Choroid plexus epithelial cell (primary cell): ENCODE results near the gene LRP1B.
"Not testable (repeated sequence)": the region's sequence is repeated elsewhere in the genome, so short reads cannot be mapped to it uniquely, and the experiment has no call there.

Source experiments
- DNase-seq: peaks from one replicate; pipeline ENCODE4 v3.0.0-alpha.2; 2010; ENCODE audit warnings: low read depth
- H3K4me3 ChIP-seq: 2 replicates; pipeline ENCODE4 v1.5.1; 2011; ENCODE audit warnings: low read depth, mild to moderate bottlenecking, control low read depth, low read length, moderate library complexity
- TF ChIP-seq, protein P1 (sequence below): conservative IDR thresholded peaks from 2 replicates; pipeline ENCODE4 v1.5.1; 2011; ENCODE audit warnings: low read depth, mild to moderate bottlenecking, control low read depth, inconsistent platforms, low read length, moderate library complexity

Gene LRP1B

GRCh38 chr2:140657657-140658056, 1473.2 kb downstream of the LRP1B start:
- H3K4me3 ChIP-seq = no peak overlapping the region
- TF ChIP-seq, protein P1, sequence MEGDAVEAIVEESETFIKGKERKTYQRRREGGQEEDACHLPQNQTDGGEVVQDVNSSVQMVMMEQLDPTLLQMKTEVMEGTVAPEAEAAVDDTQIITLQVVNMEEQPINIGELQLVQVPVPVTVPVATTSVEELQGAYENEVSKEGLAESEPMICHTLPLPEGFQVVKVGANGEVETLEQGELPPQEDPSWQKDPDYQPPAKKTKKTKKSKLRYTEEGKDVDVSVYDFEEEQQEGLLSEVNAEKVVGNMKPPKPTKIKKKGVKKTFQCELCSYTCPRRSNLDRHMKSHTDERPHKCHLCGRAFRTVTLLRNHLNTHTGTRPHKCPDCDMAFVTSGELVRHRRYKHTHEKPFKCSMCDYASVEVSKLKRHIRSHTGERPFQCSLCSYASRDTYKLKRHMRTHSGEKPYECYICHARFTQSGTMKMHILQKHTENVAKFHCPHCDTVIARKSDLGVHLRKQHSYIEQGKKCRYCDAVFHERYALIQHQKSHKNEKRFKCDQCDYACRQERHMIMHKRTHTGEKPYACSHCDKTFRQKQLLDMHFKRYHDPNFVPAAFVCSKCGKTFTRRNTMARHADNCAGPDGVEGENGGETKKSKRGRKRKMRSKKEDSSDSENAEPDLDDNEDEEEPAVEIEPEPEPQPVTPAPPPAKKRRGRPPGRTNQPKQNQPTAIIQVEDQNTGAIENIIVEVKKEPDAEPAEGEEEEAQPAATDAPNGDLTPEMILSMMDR = no peak
- DNase-seq = peak; percentile 81

GRCh38 chr2:140654565-140654964, 1476.3 kb downstream of the LRP1B start:
- no peak for DNase-seq
- no peak overlapping the region for H3K4me3 ChIP-seq
- TF ChIP-seq, protein P1 = no peak

DNA sequence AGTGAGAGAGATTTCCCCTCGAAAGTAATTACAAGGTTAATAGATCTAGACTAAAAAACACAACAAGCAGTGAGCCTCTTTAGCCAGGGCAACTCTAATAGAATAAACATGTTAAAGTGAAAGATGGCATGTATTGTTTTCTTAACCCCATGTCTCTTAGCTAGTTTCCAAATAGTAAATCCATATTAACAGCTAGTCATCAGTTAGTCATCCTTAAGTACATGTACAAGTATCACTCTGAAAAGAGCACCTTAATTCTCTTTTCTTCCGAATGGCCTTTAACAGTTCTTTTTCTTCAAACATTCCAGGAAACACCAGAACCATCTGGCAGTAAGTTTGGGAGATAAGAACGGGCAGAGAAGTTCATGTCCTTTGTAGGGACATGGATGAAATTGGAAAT, 1480.0 kb downstream of the LRP1B start:
- H3K4me3 ChIP-seq = no peak overlapping the region
- TF ChIP-seq, protein P1 = no peak
- DNase-seq = peak; percentile 46

- DNase-seq, H3K4me3 ChIP-seq: not testable (repeated sequence)
Observed at GRCh38 chr2:140650134-140650533, 1480.7 kb downstream of the LRP1B start.

- no peak overlapping the region for H3K4me3 ChIP-seq
- TF ChIP-seq, protein P1 = no peak
- DNase-seq = no peak
Observed at GRCh38 chr2:140648393-140648792, 1482.4 kb downstream of the LRP1B start.

- TF ChIP-seq, protein P1 = no peak
- DNase-seq = peak; percentile 79
- peak overlapping the region; percentile 37 for H3K4me3 ChIP-seq
Observed at GRCh38 chr2:140643761-140644187, 1487.0 kb downstream of the LRP1B start.

- TF ChIP-seq, protein P1 = no peak
- no peak overlapping the region for H3K4me3 ChIP-seq
- no peak for DNase-seq
Observed at GRCh38 chr2:140641163-140641562, 1489.7 kb downstream of the LRP1B start.

GRCh38 chr2:140639628-140640027, 1491.2 kb downstream of the LRP1B start:
- TF ChIP-seq, protein P1 = no peak
- no peak for DNase-seq
- H3K4me3 ChIP-seq = no peak overlapping the region
